Body of pancreas (tissue), 4 donors: ENCODE measurements around the gene RASA4B.

Experiments used
- POLR2A ChIP-seq, 3 donors: fragments of 450-650 bp; IDR thresholded peaks; one replicate each; pipeline ENCODE4 v1.6.1; 2016; ENCODE audit warnings: antibody characterized with exemption in 3 of 3, mild to moderate bottlenecking in 2 of 3
- TF ChIP-seq, protein P1 (sequence below), 7 experiments: fragments of 450-650 bp in 4 of 7; fragments of 200-600 bp in 3 of 7; sonication (generic) in 3 of 7; IDR thresholded peaks; one replicate each; pipeline ENCODE4 v1.5.1; 2016 to 2019; ENCODE audit warnings: antibody characterized with exemption in 7 of 7

DNA sequence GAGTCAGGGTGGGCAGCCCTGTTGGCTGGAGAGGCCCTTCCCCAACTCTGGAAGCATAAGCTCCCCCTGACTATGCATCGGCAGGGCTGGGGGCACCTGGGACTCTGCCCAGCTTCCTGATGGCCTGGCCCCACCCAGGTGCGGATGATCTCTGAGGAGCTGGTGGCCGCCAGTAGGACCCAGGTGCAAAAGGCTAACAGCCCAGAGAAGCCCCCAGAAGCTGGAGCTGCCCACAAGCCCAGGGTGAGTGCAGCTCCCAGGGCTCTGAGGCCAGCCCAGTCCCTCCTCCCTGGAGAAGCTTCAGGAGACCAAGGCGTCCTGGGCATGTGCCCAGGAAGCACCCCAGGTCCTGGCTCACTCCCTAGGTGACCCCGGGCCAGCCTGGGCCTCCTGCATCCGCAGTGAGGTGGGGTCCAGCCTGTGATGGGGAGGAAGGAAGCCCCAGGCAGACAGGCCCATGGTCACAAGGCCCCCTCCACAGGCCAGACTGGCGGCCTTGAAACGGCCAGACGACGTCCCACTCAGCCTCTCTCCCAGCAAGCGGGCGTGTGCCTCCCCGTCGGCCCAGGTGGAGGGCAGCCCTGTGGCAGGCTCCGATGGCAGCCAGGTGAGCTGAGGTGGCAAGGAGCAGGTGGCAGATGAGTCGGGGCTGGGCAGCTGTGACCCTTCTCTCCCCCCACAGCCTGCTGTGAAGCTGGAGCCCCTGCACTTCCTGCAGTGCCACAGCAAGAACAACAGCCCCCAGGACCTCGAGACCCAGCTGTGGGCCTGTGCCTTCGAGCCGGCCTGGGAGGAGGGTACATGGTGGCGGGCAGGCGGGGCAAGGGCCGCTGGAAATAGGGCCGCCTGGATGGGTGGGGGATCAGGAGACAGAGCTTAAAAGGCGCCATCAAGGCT lies 49.7 kb downstream of the RASA4B start:
- TF ChIP-seq, protein P1, sequence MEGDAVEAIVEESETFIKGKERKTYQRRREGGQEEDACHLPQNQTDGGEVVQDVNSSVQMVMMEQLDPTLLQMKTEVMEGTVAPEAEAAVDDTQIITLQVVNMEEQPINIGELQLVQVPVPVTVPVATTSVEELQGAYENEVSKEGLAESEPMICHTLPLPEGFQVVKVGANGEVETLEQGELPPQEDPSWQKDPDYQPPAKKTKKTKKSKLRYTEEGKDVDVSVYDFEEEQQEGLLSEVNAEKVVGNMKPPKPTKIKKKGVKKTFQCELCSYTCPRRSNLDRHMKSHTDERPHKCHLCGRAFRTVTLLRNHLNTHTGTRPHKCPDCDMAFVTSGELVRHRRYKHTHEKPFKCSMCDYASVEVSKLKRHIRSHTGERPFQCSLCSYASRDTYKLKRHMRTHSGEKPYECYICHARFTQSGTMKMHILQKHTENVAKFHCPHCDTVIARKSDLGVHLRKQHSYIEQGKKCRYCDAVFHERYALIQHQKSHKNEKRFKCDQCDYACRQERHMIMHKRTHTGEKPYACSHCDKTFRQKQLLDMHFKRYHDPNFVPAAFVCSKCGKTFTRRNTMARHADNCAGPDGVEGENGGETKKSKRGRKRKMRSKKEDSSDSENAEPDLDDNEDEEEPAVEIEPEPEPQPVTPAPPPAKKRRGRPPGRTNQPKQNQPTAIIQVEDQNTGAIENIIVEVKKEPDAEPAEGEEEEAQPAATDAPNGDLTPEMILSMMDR (IDR thresholded peaks at IDR 0.05), result no peak
- no peak for TF ChIP-seq POLR2A (IDR thresholded peaks at IDR 0.05)
